NCI-H460 (cell line): Measurements from ENCODE around the gene BTBD7. TPM values are rescaled to one million over a fixed set of nuclear protein-coding genes. Genes with fewer than 3 reads are reported as not detected.
"Not testable (repeated sequence)": the region's sequence is repeated elsewhere in the genome, so short reads cannot be mapped to it uniquely, and the experiment has no call there.

Experiments used
- DNase-seq: peaks from one replicate; pipeline ENCODE4 v3.0.0-alpha.2; 2016; ENCODE audit warnings: low read depth; ENCODE audit errors: extremely low read depth
- polyA plus RNA-seq: library from polyadenylated mRNA; depleted of rRNA; stranded (reverse); fragments of >200 nt; gene quantifications from 2 replicates; pipeline ENCODE4 v1.2.3, GENCODE V29; 2014; cell fraction: nucleus; rRNA removed
- total RNA-seq: library from RNA; depleted of rRNA; stranded (reverse); fragments of >200 nt; shearing (Covaris generic); gene quantifications from 2 replicates; pipeline ENCODE4 v1.2.3, GENCODE V29; 2014; rRNA removed

BTBD7 gene, protein sequence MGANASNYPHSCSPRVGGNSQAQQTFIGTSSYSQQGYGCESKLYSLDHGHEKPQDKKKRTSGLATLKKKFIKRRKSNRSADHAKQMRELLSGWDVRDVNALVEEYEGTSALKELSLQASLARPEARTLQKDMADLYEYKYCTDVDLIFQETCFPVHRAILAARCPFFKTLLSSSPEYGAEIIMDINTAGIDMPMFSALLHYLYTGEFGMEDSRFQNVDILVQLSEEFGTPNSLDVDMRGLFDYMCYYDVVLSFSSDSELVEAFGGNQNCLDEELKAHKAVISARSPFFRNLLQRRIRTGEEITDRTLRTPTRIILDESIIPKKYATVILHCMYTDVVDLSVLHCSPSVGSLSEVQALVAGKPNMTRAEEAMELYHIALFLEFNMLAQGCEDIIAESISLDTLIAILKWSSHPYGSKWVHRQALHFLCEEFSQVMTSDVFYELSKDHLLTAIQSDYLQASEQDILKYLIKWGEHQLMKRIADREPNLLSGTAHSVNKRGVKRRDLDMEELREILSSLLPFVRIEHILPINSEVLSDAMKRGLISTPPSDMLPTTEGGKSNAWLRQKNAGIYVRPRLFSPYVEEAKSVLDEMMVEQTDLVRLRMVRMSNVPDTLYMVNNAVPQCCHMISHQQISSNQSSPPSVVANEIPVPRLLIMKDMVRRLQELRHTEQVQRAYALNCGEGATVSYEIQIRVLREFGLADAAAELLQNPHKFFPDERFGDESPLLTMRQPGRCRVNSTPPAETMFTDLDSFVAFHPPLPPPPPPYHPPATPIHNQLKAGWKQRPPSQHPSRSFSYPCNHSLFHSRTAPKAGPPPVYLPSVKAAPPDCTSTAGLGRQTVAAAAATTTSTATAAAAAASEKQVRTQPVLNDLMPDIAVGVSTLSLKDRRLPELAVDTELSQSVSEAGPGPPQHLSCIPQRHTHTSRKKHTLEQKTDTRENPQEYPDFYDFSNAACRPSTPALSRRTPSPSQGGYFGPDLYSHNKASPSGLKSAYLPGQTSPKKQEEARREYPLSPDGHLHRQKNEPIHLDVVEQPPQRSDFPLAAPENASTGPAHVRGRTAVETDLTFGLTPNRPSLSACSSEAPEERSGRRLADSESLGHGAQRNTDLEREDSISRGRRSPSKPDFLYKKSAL
- total RNA-seq: 19.8 and 21.5 TPM in 2 replicates
- 6.3 and 8.4 TPM in 2 replicates for polyA plus RNA-seq

DNA sequence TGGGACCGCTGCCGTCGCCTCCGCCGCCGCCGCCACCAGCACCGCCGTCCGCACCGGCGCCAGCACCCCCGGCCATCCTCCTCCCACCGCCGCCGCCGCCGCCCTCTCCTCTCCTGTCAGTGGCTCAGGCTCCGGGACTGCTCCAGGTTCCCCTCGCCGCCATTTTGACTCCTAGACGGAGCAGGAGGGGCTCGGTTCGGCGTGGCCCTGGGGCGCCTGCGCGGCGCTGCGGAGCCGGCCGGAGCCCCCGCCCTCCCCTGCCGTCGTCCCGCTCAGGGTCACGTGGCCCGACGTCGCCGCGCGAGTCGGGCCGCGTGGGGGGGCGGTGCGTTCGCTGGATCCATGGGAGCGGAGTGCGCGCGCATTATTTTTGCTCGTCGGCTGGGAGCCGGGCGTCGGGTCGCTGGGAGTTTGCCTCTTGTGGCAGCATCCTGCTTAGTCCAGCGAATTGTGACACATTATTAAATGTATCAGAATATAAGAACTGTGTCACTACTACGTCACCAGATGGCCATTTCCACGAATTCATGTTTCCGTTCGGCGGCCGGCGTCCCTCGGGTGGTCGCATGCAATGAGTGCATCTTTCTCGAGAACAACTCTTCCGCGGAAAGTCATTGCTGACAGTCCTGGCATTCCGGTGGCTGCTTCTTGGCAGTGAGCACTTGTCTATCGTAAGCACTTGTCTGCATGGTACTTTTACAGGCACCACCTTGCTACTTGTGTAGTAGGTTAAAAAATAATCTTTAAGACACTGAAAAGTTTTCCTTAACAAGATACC, at the start of gene BTBD7:
TSS of gene BTBD7 (minus strand) at position 184 of the 778 bp plus-strand sequence. CDS start 36,985 bp downstream, outside the sequence.
- peak; percentile 97 for DNase-seq

DNA sequence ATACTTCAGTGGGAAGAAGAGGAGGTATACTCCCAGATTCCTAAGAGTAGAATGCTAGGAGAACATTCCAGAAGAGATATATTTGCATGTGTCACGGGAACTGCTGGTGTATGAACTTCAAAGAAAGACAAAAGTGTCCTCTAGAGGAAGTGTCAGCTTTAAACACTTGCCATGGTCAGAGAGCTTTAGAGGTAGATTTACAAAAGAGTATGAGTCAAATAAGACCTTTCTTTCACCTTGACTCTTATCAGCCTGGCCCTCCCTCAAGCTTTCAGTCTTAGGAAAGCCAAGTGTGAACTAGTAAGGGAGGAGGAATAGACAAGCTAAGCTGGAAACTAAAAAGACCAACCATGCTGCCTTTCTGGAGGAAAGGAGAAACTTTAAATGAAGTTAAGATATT, 48.8 kb upstream of the BTBD7 start:
- no peak for DNase-seq

DNA sequence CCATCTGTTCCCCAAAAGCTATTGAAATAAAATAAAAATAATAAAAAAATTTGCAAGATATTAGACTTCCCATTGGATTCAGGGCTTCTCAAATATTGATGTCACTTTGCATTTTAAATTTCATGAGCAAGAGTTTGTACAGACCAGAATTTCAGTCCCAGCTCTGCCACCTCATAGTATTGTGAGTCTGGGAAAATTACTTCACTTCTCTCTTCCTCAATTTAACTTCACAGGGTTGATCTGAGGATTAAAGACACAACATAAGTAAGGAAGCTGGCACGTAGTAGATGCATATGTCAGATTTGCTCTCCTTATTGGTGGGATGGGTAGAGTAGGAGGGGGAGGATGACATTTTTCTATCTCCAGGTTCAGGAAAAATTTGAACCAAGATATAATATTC, 47.0 kb upstream of the BTBD7 start:
- DNase-seq: no peak

DNA sequence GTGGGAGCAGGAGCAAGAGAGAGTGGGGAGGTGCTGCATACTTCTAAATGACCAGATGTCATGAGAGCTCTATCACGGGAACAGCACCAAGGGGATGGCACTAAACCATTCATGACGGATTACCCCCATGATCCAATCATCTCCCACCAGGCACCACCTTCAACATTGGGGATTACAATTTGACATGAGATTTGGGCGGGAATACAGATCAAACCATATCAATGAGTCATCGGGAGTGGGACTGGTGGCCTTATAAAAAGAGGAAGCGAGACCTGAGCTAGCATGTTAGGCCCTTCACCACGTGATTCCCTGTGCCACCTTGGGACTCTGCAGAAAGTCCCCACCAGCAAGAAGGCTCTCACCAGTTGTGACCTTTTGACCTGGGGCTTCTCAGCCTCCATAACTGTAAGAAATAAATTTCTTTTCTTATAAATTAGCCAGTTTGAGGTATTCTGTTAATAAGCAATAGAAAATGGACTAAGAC, 42.9 kb upstream of the BTBD7 start:
- DNase-seq: no peak

DNA sequence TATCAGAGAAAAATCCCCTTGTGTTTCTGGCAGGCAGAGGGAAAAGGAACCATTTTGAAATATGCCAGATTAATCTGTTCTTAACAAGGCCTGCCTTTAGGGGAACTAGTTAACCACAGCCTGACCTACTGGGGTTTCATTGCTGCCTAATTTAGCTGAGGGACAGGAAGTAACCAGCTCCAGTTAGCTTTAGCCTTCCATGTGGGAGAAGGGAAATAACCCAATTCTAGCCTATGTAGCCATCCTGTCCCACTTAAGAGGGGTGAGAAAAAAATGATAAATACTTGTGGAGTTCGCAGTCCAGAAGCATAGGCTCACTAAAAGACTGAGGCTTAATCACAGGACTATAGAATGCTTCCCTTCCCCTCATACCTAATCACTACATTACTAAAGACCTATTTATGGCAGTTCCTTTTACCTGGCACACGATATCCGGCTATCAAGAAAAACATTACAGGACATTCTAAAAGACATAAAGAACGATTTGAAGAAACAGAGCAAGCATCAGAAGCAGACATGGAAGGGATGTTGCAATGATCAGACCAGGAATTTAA, 37.0 kb upstream of the BTBD7 start:
- no peak for DNase-seq

DNA sequence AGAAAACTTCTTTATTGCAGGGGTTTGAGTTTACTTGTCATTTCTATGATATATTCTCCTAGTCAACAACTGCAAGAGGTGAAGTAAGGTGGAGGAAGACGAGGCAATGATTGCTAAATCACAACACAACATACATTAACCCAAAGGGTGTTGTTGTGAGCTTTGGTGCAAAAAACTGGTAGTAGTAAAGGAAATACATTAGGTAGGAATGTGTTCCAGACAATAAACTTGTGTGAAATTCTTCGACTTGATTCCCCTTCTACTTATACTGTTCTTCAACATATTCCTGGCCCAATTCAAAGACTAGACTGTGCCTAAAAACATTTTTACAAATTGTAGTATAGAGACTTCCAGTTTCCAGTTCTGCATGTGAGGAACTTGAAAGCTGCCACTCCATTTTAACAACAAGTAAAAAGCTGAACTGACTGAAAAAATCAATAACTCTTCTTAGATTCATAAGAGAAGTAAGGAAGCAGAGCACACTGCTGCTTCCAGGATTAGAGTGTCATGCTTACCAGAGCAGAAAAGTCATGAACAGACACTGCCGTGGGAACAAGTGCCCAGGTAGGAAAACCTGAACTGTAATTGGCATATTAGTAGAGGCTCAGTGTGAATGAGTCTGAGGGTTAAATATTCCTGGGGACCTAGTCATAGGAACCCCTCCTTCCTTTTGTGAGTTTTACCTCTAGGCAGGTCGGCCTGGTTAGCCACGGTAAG, 36.3 kb upstream of the BTBD7 start:
- DNase-seq: no peak

- DNase-seq: not testable (repeated sequence)
Measured at GRCh38 chr14:93354873-93355272, 22.0 kb upstream of the BTBD7 start.

DNA sequence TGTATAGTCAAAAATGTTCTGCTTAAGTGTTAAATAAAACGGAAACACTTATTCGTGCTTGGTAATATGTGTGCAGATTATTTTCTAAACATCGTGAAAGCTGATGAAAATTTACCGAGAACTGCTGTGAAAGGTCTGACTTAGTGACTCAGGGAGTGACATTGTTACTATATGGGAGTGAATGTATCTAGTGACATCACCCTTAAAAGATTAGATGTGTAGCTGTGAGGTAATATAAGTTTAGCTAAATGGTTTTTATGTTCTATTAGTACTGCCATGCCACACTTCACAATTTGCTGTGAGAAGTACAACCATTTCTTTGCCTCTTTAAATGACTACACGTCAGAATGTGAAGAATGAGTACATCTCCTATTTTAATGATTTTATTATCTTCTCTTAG, 15.5 kb upstream of the BTBD7 start:
- no peak for DNase-seq

DNA sequence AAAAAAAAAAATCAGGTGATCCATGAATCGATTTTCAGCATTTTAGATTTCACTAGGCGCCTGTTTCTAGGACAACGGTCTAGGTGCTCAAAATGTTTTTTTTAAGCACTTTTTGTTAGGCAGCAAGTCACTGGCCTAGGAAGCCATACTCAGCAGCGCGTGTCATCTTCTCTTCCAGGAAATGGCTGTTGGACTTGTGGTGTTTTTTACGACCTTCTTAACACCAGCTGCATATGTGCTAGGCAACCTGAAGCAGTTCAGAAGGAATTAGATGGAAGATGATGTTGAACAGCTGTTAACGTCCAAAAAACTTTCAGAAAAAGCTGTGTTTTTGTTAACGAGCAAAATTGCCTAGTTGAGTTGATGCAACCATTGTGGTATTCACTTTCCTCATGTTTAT, 15.0 kb upstream of the BTBD7 start:
- DNase-seq: no peak

DNA sequence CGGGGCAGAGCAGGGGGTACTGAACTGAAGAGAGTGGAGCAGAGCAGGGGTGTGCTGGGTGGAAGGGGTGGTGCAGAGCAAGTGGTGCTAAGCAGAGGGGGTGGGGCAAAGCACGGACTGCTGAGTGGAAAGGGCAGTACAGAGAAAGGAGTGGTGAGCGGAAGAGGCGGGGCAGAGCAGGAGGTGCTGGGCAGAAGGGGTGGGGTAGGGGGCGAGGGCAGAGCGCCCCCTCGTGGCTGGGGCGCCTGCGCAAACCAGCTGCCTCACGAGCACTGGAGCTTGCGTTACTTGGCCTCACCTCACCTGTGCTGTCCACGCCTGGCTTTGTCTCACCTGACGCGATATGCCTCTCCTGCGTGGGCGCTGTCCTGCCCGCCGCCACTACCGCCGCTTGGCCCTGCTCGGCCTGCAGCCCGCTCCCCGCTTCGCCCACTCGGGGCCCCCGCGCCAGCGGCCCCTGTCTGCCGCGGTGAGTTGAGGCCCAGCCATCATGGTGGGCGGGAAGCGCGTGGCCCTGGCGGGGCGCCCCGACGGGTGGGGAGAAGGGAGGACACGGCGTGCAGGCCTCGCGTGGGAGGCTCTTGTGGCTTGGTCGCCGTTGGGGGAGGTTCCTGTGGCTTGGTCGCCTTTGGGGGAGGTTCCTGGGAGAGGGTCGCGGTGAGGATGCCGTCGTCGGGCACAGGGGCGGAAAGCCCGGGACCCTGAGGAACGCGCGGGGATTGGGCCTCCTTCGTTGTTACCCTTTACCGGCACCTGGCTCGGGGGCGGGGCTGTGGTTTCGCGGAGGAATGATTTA, 14.3 kb upstream of the BTBD7 start, which contains the start of gene COX8C:
TSS of gene COX8C (plus strand) at position 257 of the 796 bp plus-strand sequence. CDS start at position 344, 87 bp downstream.
- DNase-seq: no peak

DNA sequence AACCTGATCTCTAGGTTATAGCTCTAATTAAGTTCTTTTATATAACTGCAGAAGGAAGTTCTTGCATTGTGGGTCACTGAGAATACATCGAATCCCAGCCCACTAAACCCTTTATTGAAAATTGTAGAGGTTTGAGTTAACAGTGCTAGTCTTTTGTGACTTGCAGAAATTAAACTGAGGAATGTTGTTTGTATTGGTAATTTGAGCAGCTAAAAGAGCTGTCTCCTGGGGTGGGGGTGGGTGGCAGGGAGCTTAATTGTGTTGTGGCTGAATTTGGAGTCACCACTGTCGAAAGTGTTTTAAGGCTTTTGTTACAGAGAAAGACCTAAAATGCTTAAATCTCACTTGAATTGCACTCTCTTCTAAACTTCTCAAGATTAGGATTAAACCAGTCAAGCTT, 11.0 kb upstream of the BTBD7 start:
- no peak for DNase-seq

- DNase-seq: no peak
Measured at GRCh38 chr14:93343266-93343665, 10.4 kb upstream of the BTBD7 start.

- DNase-seq: no peak
Measured at GRCh38 chr14:93337884-93338283, 5.0 kb upstream of the BTBD7 start.

GRCh38 chr14:93337143-93337753, 4.4 kb upstream of the BTBD7 start:
- DNase-seq: no peak

DNA sequence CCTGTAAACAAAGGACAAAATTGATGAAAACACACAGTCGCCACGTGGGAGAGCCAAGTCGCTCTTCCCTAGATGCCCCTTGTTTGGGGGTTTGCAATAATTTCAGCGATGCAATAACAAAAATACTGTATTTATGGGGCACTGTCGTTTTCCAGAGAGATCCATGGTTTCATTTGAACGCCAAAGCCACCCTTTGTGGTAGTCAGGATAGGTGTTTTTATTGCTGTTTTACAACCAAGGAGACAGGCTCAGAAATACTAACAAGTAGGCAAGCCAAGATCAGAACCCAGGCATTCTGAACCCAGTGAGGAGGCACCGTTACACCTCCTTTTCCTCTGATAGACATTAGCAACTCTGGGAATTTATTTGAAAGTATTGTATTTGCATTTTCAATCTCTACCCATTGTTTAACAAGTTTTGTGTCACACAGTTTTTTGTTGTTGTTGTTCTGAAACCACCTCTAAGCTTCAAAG, 831 bp upstream of the BTBD7 start:
- DNase-seq: no peak

DNA sequence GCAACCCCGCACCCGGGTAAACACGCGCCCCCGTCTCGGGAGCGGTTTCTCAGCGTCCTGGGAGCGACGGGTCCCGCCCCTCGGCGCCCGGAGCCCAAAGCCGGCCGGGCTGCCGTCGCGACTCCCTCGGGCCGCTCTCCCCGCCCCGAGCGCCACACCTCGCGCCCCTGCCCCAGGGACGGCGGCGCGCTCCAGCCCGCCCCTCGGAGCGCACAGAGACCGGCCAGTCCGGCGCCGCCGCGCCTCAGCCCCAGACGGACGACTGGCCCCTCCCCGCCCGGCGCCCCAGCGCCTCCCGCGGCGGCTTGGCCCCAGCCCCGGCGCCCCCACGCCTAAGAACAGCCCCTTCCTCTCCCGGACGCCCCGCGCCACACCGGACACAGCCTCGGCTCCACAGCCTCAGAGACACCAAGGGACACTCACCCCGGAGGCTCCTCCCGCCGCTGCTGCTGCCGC, 411 bp downstream of the BTBD7 start:
- DNase-seq: peak; percentile 21

DNA sequence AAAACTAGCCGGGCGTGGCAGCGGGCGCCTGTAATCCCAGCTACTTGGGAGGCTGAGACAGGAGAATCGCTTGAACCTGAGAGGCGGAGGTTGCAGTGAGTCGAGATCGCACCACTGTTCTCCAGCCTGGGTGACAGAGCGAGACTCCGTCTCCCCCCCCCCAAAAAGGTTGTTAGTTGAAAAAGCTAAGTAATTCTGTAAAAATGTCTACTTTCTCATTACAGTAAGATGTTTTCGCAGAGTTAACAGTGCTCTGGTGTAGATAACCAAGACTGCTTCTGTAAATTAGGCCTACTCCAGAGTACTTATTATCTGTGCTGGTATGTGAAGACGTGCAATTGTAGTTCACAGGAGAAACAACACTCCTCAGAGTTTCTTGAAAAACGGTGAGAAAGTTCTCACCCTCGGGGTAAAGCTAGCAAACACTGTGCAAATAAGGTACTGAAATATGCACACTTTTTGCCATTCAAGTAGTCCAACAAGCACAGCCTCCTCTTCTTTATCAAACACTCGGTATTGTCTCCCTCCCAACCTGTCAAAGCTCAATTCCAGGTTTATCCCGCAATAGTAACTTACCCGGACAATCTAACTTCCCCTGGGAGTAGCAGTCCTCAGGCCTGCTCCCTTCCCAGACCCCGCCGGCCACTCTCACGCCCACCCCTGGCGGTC, 974 bp downstream of the BTBD7 start:
- DNase-seq: no peak
